ENCODE measurements around the gene BRSK2.

BRSK2 gene

GRCh38 chr11:1346669-1347390 lies 42.9 kb upstream of the BRSK2 start:
- no peak for TF ChIP-seq CTCF (IDR thresholded peaks at IDR 0.05)

GRCh38 chr11:1348146-1348795 lies 41.5 kb upstream of the BRSK2 start:
- TF ChIP-seq CTCF (IDR thresholded peaks at IDR 0.05) = no peak

GRCh38 chr11:1348796-1349326 lies 40.9 kb upstream of the BRSK2 start:
- TF ChIP-seq CTCF (IDR thresholded peaks at IDR 0.05) = no peak

- TF ChIP-seq CTCF (IDR thresholded peaks at IDR 0.05) = no peak
Observed at GRCh38 chr11:1349327-1350041, 40.2 kb upstream of the BRSK2 start.

- TF ChIP-seq CTCF (IDR thresholded peaks at IDR 0.05) = no peak
Observed at GRCh38 chr11:1350086-1350725, 39.5 kb upstream of the BRSK2 start.

- no peak for TF ChIP-seq CTCF (IDR thresholded peaks at IDR 0.05)
Observed at GRCh38 chr11:1351278-1351937, 38.3 kb upstream of the BRSK2 start.
